PC-9 (cell line): ENCODE measurements around the gene ZMYND15.

ENCODE experiments used
- CTCF ChIP-seq: fragments of 200-600 bp; sonication (generic); conservative IDR thresholded peaks from 2 replicates; pipeline ENCODE4 v1.6.1; 2017; ENCODE audit warnings: mixed run types, antibody characterized with exemption, mild to moderate bottlenecking, moderate library complexity
- EZH2 ChIP-seq: fragments of 200-600 bp; sonication (generic); IDR thresholded peaks from 2 replicates; pipeline ENCODE4 v1.8.0; 2017; ENCODE audit warnings: antibody characterized with exemption, low read depth

- TF ChIP-seq CTCF (no peak), EZH2 (no peak)
Observed at GRCh38 chr17:4724650-4725049, 15.0 kb upstream of the ZMYND15 start.
